PC-9 (cell line): ENCODE measurements around the gene TMEM117.

Experiments used
- EZH2 ChIP-seq: fragments of 200-600 bp; sonication (generic); IDR thresholded peaks from 2 replicates; pipeline ENCODE4 v1.8.0; 2017; ENCODE audit warnings: antibody characterized with exemption, low read depth
- TF ChIP-seq, protein P1 (sequence below): fragments of 200-600 bp; sonication (generic); conservative IDR thresholded peaks from 2 replicates; pipeline ENCODE4 v1.6.1; 2017; ENCODE audit warnings: mixed run types, antibody characterized with exemption, mild to moderate bottlenecking, moderate library complexity

DNA sequence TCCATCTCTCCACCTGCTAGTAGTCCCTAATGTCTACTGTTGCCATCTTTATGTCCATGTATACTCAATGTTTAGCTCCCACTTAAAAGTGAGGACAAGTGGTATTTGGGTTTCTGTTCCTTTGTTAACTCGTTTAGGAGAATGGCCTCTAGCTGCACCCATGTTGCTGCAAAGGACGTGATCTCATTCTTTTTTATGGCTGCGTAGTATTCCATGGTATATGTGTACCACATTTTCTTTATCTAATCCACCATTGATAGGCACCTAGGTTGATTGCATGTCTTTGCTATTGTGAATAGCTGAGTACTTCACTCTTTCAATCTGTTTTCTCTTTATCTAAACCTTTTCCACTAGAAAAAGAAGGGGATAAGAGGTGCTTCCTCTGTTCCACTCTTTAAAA lies 130.0 kb downstream of the TMEM117 start:
- TF ChIP-seq, protein P1, sequence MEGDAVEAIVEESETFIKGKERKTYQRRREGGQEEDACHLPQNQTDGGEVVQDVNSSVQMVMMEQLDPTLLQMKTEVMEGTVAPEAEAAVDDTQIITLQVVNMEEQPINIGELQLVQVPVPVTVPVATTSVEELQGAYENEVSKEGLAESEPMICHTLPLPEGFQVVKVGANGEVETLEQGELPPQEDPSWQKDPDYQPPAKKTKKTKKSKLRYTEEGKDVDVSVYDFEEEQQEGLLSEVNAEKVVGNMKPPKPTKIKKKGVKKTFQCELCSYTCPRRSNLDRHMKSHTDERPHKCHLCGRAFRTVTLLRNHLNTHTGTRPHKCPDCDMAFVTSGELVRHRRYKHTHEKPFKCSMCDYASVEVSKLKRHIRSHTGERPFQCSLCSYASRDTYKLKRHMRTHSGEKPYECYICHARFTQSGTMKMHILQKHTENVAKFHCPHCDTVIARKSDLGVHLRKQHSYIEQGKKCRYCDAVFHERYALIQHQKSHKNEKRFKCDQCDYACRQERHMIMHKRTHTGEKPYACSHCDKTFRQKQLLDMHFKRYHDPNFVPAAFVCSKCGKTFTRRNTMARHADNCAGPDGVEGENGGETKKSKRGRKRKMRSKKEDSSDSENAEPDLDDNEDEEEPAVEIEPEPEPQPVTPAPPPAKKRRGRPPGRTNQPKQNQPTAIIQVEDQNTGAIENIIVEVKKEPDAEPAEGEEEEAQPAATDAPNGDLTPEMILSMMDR: no peak
- TF ChIP-seq EZH2: no peak
